NCI-H2196 (cell line): ENCODE measurements around the gene CNOT1.
"Not testable (repeated sequence)": the region's sequence is repeated elsewhere in the genome, so short reads cannot be mapped to it uniquely, and the experiment has no call there.

ENCODE experiments used
- DNase-seq: peaks from one replicate; lab custom pipeline; 2025; ENCODE audit not compliant: unreplicated experiment; lab: John Stamatoyannopoulos, UW

The CNOT1 gene

DNA sequence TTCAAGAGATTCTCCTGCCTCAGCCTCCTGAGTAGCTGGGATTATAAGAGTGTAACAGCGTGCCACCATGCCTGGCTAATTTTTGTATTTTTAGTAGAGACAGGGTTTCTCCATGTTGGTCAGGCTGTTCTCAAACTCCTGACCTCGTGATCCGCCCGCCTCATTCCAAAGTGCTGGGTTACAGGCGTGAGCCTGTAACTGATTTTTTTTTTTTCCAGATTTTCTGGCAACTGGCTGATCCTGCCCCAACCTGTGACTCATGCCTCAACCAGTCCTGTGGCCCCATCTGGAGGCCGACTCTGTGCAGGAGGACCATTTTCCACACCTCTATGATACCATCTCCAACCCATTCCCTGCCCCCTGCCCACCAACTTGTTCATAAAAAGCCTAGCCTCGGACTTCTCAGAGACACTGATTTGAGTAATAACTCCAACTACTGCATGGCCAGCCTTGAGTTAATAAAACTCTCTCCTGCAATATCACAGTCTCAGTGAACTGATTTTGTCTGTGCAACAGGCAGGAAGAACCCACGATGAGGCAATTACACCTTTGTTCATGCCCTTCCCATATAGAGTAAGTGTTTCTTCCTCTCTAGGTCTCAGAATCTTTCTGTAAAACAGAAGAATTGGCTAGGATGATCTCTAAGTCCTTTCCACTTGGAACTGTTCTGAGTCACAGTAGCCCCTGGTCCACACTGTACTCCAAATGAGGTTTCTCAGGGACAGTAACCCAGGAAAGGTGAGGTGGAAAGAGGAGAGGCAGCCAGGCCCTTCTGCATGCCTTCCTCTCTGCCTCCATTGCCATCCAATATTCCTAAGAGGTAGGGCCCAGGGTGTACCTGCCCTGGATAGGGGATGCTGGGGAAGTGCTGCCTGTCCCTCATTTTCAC is 8.8 kb upstream of the CNOT1 start:
- DNase-seq, result peak; percentile 7

DNA sequence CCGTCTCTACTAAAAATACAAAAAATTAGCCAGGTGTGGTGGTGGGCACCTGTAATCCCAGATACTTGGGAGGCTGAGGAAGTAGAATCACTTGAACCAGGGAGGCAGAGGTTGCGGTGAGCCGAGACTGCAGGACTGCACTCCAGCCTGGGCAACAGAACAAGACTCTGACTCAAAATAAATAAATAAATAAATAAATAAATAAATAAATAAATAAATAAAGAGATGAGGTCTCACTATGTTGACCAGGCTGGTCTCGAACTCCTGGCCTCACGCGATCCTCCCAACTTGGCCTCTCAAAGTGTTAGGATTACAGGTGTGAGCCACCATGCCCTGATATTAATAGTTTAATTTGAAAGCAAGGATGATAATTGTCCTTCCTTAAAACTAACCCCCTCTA is 7.4 kb upstream of the CNOT1 start:
- not testable (repeated sequence) for DNase-seq

DNA sequence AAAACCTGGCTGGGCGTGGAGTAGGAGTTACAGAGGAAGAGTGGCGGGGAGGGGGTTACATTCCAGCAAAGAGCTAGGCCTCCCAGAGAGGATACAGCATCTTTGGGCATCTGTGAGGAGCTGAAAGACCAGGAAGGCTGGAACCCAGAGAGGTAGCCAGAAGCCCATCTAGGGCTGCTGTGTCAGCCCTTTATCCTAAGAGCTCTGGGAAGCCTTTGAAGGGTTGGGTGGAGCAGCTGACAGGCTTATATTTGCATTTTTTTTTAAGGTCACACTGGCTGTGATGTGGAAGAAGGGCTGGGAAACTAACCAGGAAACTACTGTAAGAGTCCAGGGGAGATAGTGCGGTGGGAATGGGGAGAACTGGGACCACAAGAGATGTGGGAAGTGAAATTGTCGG is 6.8 kb upstream of the CNOT1 start:
- DNase-seq, result no peak

GRCh38 chr16:58635502-58635901 is 5.9 kb upstream of the CNOT1 start:
- no peak for DNase-seq

DNA sequence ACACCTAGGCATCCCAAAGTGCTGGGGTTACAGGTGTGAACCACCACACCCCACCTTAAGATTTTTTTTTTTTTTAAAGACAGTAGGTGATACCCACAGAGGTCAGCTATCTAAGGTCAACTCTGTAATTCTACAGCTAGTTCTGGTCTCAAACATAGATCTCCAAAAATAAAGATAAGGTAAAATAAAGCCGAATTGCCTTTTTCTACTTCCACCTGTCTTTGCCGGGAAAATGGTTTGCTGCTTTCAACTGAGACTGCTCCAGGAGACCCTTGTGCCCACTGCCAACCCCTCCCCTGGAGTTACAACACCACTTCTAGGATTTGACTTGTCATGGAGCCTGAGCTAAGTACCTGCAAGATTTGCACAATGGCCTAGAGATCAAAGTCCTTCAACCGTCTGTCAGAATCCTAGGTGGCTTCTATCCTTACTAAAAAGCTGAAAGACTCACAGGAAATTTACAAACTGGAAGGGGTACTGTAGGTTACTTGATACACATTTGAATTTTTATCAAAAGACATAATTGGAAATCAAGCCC is 4.7 kb upstream of the CNOT1 start:
- DNase-seq, result no peak

- no peak for DNase-seq
Observed at GRCh38 chr16:58628845-58629732, 537 bp downstream of the CNOT1 start.

DNA sequence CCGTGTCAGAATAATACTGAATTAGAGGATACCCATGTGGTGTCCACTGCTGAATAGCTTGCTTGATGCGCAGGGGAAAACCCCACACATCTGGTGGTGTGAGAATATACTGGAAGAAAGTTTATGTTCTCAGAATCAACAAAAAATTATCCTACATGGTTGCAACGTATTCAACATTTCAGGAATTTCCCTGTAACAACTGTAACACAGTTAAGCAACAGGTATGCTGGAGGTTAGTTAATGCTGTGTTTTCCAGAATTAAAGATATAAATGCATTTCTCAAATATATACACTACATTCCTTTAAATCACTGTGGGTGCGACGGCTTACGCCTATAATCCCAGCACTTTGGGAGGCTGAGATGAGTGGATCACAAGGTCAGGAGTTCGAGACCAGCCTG is 5.4 kb downstream of the CNOT1 start:
- DNase-seq, result no peak

- no peak for DNase-seq
Observed at GRCh38 chr16:58620396-58620795, 9.2 kb downstream of the CNOT1 start.

- no peak for DNase-seq
Observed at GRCh38 chr16:58615280-58615679, 14.3 kb downstream of the CNOT1 start.

- no peak for DNase-seq
Observed at GRCh38 chr16:58614860-58615259, 14.8 kb downstream of the CNOT1 start.

DNA sequence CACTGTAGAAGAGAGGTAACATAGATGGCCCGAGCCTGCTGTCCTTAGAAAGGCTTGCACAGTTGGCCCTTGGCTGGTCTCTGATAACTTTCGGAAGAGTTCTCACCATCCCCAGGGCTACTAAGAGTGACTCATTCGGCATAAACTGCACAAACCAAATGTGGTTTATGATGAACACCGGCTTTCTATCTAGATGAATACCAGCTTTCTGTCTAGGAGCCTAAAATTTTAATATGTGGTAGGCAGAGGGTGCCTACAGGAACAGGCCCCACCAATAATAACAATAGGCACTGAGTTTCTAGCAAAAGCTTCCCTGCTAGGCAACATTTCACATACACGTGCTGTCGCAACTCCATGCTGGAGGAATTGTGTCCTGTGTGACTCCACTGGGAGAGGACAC is 15.4 kb downstream of the CNOT1 start:
- DNase-seq, result no peak

DNA sequence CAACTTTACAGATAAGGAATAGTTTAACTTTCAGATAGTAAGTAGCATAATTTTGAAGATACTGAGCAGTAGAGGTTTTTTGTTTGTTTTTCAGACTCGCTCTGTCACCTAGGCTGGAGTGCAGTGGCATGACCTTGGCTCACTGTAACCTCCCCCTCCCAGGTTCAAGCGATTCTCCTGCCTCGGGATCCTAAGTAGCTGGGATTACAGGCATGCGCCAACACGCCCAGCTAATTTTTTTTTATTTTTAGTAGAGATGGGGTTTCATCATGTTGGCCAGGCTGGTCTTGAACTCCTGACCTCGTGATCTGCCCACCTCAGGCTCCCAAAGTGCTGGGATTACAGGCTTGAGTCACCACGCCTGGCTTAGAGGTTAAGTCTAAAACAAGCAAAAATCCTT is 16.7 kb downstream of the CNOT1 start:
- not testable (repeated sequence) for DNase-seq

DNA sequence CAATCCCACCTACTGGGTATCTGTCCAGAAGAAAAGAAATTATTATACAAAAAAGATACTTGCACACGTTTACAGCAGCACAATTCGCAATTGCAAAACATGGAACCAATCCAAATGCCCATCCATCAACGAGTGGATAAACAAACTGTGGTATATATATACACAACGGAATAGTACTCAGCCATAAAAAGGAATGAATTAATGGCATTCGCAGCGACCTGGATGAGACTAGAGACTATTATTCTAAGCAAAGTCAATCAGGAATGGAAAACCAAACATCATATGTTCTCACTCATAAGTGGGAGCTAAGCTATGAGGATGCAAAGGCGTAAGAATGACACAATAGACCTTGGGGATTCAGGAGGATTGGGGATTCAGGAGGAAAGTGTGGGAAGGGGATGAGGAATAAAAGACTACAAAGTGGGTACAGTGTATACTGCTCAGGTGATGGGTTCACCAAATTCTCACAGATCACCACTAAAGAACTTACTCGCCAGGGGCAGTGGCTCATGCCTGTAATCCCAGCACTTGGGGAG is 21.0 kb downstream of the CNOT1 start:
- no peak for DNase-seq

- DNase-seq, result no peak
Observed at GRCh38 chr16:58605562-58605961, 24.1 kb downstream of the CNOT1 start.

DNA sequence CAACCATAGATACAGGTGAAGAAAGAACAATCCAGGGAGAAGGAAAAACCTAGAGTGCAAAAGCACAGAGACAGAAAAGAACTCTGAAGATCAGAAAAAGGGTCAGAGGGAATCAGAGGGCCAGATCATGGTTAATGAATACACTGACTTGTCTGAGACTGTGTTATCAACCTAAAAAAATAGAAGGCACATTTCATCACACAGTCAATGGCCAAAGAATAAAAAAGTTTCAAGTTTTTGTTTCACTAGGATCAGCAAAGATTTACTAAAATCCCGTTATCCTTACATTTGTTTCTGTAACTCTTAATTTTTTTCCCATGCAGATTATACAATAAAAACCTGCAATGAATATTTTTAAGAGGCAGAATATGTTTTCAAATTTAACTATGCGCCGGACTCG is 38.5 kb downstream of the CNOT1 start:
- DNase-seq, result no peak

DNA sequence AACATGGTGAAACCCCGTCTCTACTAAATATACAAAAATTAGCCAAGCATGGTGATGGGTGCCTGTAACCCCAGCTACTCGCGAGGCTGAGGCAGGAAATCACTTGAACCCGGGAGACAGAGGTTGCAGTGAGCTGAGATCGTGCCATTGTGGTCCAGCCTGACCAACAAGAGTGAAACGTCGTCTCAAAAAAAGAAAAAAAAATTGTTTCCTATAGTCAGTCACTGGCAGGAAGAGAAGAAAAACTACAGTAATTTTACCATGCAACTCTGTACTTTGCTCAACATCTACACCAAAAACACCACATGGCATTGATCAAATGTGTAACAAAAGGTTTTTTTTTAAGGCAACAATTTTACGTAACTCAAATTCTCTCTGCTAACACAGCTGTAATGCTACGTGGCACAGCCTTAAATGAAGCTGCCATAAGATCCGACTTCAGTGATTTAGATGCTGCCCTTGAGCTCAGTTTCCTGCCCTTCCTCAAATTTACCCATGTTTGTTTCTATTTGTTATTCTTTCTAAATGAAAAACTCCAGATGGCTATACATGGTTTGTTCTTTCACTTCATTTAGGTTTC is 40.2 kb downstream of the CNOT1 start:
- DNase-seq, result no peak

DNA sequence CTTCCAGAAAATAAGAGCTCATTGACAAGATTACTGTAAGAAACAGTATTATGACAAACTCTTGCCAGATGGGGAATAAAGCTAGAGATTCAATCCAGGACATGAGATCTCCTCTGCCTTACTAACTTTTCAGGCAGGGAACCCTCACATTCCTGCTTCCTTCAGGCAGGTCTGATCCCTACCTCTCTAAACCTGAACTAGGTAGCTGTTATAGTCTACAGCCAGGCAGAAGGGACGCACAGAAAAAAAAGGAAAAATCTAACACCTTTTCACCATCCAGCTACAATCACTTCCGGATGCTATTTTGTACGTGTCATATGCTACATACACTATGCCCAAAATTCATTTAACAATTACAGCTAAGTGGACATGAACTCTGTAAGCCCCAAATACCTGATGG is 41.2 kb downstream of the CNOT1 start:
- DNase-seq, result no peak

GRCh38 chr16:58586340-58587030 is 43.1 kb downstream of the CNOT1 start:
- no peak for DNase-seq

DNA sequence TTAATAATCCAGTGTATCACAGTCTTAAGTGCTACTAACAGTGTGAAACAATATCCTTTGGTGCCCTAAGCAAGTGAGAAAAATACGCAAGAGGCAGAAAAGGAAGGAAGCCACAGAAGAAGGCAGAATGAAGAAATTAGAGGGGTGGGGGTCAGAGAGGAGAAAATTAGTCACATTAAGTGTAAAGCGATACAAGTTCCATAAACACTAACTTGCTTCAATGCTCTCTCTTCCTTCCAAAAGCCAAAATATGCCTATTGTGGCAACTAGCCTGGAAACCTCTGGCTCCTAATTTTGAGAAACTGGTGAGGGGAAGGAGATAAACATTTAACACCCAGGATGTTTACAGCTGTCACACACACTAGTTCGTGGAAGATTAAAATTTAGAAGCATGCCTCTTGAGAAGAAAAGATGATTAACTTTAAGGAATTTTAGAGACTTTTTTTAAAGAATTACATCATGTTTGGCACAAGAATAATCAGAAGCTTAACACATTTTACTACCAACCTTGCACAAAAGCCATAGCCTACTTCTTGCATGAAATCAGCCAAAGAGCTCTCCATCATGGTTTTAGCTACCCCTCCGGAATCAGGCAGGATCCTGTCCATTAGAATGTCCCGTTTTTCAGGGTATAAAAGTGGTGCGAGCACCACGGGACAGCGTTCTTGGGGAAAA is 44.7 kb downstream of the CNOT1 start:
- no peak for DNase-seq
